Neural progenitor cell (in vitro differentiated cells): ENCODE measurements around the gene RILPL2. TPM values are rescaled to one million over a fixed set of nuclear protein-coding genes. Genes with fewer than 3 reads are reported as not detected.
"Not testable (repeated sequence)": the region's sequence is repeated elsewhere in the genome, so short reads cannot be mapped to it uniquely, and the experiment has no call there.

Source experiments
- DNase-seq: peaks from one replicate; pipeline ENCODE4 v3.0.0-alpha.2; 2016; ENCODE audit warnings: low spot score
- H2AFZ ChIP-seq: fragments of 200-600 bp; sonication (generic); replicated peaks from 2 replicates; pipeline ENCODE4 v1.6.1; 2016; ENCODE audit warnings: antibody characterized with exemption
- H3F3A ChIP-seq: fragments of 200-600 bp; sonication (generic); 2 replicates; pipeline ENCODE4 v1.6.1; 2016; ENCODE audit warnings: antibody characterized with exemption, low read depth
- H3K27ac ChIP-seq: fragments of 200-600 bp; sonication (generic); 2 replicates; pipeline ENCODE4 v1.5.1; 2016; ENCODE audit warnings: mild to moderate bottlenecking
- H3K27me3 ChIP-seq: fragments of 200-600 bp; sonication (generic); 2 replicates; pipeline ENCODE4 v1.6.1; 2016; ENCODE audit warnings: mild to moderate bottlenecking, moderate library complexity
- H3K36me3 ChIP-seq: fragments of 200-600 bp; sonication (generic); 2 replicates; pipeline ENCODE4 v1.5.1; 2016
- H3K4me1 ChIP-seq: fragments of 200-600 bp; sonication (generic); 2 replicates; pipeline ENCODE4 v1.6.1; 2016; ENCODE audit warnings: mixed run types
- H3K4me2 ChIP-seq: fragments of 200-600 bp; sonication (generic); 2 replicates; pipeline ENCODE4 v1.6.1; 2016
- H3K4me3 ChIP-seq: fragments of 200-600 bp; sonication (generic); 2 replicates; pipeline ENCODE4 v1.5.1; 2016
- H3K79me2 ChIP-seq: fragments of 200-600 bp; sonication (generic); 2 replicates; pipeline ENCODE4 v1.6.1; 2016; ENCODE audit warnings: low read depth
- H3K9ac ChIP-seq: fragments of 200-600 bp; sonication (generic); 2 replicates; pipeline ENCODE4 v1.6.1; 2016
- H3K9me3 ChIP-seq: fragments of 200-600 bp; sonication (generic); 2 replicates; pipeline ENCODE4 v1.5.1; 2016; ENCODE audit warnings: low read depth
- H4K20me1 ChIP-seq: fragments of 200-600 bp; sonication (generic); 2 replicates; pipeline ENCODE4 v1.6.1; 2016; ENCODE audit warnings: low read depth
- H3K27ac Mint-ChIP-seq: 3 replicates; pipeline ENCODE4 v1.8.0; 2021; ENCODE audit warnings: mixed read lengths
- H3K27me3 Mint-ChIP-seq: 2 replicates; pipeline ENCODE4 v1.8.0; 2022; ENCODE audit warnings: low read depth, mild to moderate bottlenecking, inconsistent platforms, moderate library complexity, mixed read lengths; ENCODE audit not compliant: insufficient read depth
- H3K36me3 Mint-ChIP-seq: 3 replicates; pipeline ENCODE4 v1.8.0; 2021; ENCODE audit warnings: mixed read lengths
- H3K4me1 Mint-ChIP-seq: 3 replicates; pipeline ENCODE4 v1.8.0; 2021; ENCODE audit warnings: mixed read lengths
- H3K4me3 Mint-ChIP-seq: 3 replicates; pipeline ENCODE4 v1.8.0; 2021; ENCODE audit warnings: mild to moderate bottlenecking, moderate library complexity, mixed read lengths
- H3K9me3 Mint-ChIP-seq: 3 replicates; pipeline ENCODE4 v1.8.0; 2020; ENCODE audit warnings: mixed read lengths
- CTCF ChIP-seq: fragments of 200-600 bp; sonication (generic); IDR thresholded peaks from 2 replicates; pipeline ENCODE4 v1.5.1; 2017; ENCODE audit warnings: antibody characterized with exemption, mild to moderate bottlenecking
- EZH2 ChIP-seq: fragments of 200-600 bp; sonication (generic); IDR thresholded peaks from 2 replicates; pipeline ENCODE4 v1.6.1; 2017; ENCODE audit warnings: antibody characterized with exemption, mild to moderate bottlenecking, moderate library complexity
- EZH2phosphoT487 ChIP-seq: fragments of 200-600 bp; sonication (generic); IDR thresholded peaks from 2 replicates; pipeline ENCODE4 v1.6.1; 2017; ENCODE audit warnings: antibody characterized with exemption
- total RNA-seq: library from RNA; depleted of rRNA; stranded (reverse); fragments of >200 nt; gene quantifications from 2 replicates; pipeline ENCODE4 v1.2.3, GENCODE V29; 2015; ENCODE audit warnings: low replicate concordance

The RILPL2 gene
- total RNA-seq, 1 donor from 2014 or later: 1.1 TPM

DNA sequence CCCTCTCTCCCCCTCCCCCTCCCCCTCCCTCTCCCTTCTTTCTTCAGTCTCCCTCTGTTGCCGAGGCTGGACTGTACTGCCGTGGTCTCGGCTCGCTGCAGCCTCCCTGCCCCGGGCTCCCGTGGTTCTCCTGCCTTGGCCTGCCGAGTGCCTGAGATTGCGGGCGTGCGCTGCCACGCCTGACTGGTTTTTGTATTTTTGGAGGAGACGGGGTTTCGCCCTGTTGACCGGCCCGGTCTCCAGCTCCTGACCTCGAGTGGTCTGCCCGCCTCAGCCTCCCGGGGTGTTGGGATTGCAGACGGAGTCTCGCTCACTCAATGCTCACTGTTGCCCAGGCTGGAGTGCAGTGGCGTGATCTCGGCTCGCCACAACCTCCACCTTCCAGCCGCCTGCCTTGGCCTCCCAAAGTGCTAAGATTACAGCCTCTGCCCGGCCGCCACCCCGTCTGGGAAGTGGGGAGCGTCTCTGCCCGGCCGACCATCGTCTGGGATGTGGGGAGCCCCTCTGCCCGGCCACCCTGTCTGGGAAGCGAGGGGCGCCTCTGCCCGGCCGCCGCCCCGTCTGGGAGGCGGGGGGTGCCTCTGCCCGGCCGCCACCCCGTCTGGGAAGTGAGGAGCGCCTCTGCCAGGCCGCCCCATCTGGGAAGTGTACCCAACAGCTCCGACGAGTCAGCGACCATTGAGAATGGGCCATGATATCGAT, 64.7 kb downstream of the RILPL2 start:
- H3K9me3 Mint-ChIP-seq, H3K4me3 Mint-ChIP-seq: not testable (repeated sequence)

GRCh38 chr12:123369229-123369628, 67.3 kb downstream of the RILPL2 start:
- Mint-ChIP-seq H3K36me3 (no peaks in the 10 kb centered on the region), H3K4me1 (peaks cover 15% of the 10 kb centered on the region), H3K27me3 (peaks cover 3% of the 10 kb centered on the region), H3K4me3 (peak overlapping the region; percentile 66), H3K27ac (peak overlapping the region; percentile 15), H3K9me3 (no peaks in the 10 kb centered on the region)
- Histone ChIP-seq H4K20me1 (peaks cover 3% of the 10 kb centered on the region), H3K9me3 (no peaks in the 10 kb centered on the region), H3K9ac (no peak overlapping the region), H3K27me3 (no peaks in the 10 kb centered on the region), H3K27ac (no peak overlapping the region), H3F3A (peaks cover 17% of the 10 kb centered on the region), H3K79me2 (peaks cover 4% of the 10 kb centered on the region), H3K36me3 (no peaks in the 10 kb centered on the region), H3K4me3 (no peak overlapping the region), H2AFZ (no peak overlapping the region), H3K4me1 (peaks cover 3% of the 10 kb centered on the region), H3K4me2 (no peak overlapping the region)
- TF ChIP-seq EZH2phosphoT487 (no peak), CTCF (no peak), EZH2 (no peak)
- no peak for DNase-seq

More for the DNA sequence above, 64.7 kb downstream of the RILPL2 start:
- not testable (repeated sequence) for H3K9ac ChIP-seq, H3K4me2 ChIP-seq, H4K20me1 ChIP-seq, H3K4me3 ChIP-seq, H3K27ac ChIP-seq, H3K4me1 ChIP-seq, H3F3A ChIP-seq, H3K27me3 ChIP-seq, H3K9me3 ChIP-seq, H3K27ac Mint-ChIP-seq, DNase-seq, H2AFZ ChIP-seq, H3K36me3 ChIP-seq, H3K79me2 ChIP-seq, H3K36me3 Mint-ChIP-seq, H3K27me3 Mint-ChIP-seq
- peaks cover 13% of the 10 kb centered on the region for H3K4me1 Mint-ChIP-seq

DNA sequence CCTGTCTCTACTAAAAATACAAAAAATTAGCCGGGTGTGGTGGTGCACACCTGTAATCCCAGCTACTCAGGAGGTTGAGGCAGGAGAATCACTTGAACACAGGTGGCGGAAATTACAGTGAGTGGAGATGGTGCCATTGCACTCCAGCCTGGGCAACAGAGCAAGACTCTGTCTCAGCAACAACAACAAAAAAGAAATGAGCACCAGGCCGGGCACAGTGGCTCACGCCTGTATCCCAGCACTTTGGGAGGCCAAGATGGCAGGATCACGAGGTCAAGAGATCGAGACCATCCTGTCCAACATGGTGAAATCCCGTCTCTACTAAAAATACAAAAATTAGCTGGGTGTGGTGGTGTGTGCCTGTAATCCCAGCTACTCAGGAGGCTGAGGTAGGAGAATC, 68.1 kb downstream of the RILPL2 start:
- not testable (repeated sequence) for H4K20me1 ChIP-seq, H3K27ac ChIP-seq, H3K4me3 ChIP-seq, H3K27me3 ChIP-seq, H3K9me3 ChIP-seq, H3K4me2 ChIP-seq, H3K4me1 ChIP-seq, H3K36me3 ChIP-seq, H3K36me3 Mint-ChIP-seq, H3K9ac ChIP-seq, DNase-seq, H2AFZ ChIP-seq, H3K9me3 Mint-ChIP-seq, H3K27me3 Mint-ChIP-seq
- Histone ChIP-seq H3K79me2 (peaks cover 12% of the 10 kb centered on the region), H3F3A (peaks cover 23% of the 10 kb centered on the region)
- Mint-ChIP-seq H3K4me3 (peak overlapping the region; percentile 66), H3K4me1 (peaks cover 18% of the 10 kb centered on the region), H3K27ac (peak overlapping the region; percentile 79)

DNA sequence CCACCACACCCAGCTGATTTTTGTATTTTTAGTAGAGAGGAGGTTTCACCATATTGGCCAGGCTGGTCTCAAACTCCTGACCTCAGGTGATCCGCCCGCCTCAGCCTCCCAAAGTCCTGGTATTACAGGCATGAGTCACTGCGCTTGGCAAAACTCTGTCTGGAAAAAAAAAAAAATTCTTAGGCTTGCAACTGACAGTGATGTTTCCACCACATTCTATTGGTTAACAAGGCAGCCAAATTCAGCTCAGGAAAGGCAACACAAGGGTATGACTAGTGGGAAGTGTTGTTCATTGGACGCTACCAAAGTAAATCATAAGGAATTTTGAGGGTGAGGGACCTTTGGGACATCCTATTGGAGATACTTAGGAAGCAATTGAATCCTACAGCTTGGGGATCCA, 69.0 kb downstream of the RILPL2 start:
- Mint-ChIP-seq H3K27ac (peak overlapping the region; percentile 7), H3K27me3 (peaks cover 3% of the 10 kb centered on the region), H3K4me3 (no peak overlapping the region), H3K4me1 (peaks cover 20% of the 10 kb centered on the region), H3K9me3 (no peaks in the 10 kb centered on the region), H3K36me3 (no peaks in the 10 kb centered on the region)
- Histone ChIP-seq H4K20me1 (peaks cover 19% of the 10 kb centered on the region), H3K27ac (no peak overlapping the region), H3K9me3 (no peaks in the 10 kb centered on the region), H3K4me3 (no peak overlapping the region), H3K79me2 (peaks cover 21% of the 10 kb centered on the region), H3K36me3 (no peaks in the 10 kb centered on the region), H3K4me1 (peaks cover 10% of the 10 kb centered on the region), H3K9ac (no peak overlapping the region), H3K4me2 (no peak overlapping the region), H2AFZ (no peak overlapping the region), H3K27me3 (no peaks in the 10 kb centered on the region), H3F3A (peaks cover 28% of the 10 kb centered on the region)
- DNase-seq: no peak
- TF ChIP-seq EZH2 (no peak), CTCF (no peak)

Other genes starting within 250 kb of the RILPL2 start
- gene MPHOSPH9, start 203.5 kb downstream of the RILPL2 start, total RNA-seq: 177 and 302 TPM in 2 replicates
- gene MTRFR, start 203.2 kb downstream of the RILPL2 start, total RNA-seq: 12.7 and 17.3 TPM in 2 replicates
- 177 and 282 TPM in 2 replicates for gene CDK2AP1, start 164.8 kb downstream of the RILPL2 start, total RNA-seq
- 43.9 and 81.6 TPM in 2 replicates for gene SBNO1, start 71.8 kb downstream of the RILPL2 start, total RNA-seq
- gene KMT5A, start 52.6 kb downstream of the RILPL2 start, total RNA-seq: 28.7 and 46.5 TPM in 2 replicates
- gene SNRNP35, start 21.5 kb upstream of the RILPL2 start, total RNA-seq: 12.6 and 30.3 TPM in 2 replicates
- gene RILPL1, start 97.0 kb upstream of the RILPL2 start, total RNA-seq: 13.8 and 16.7 TPM in 2 replicates
- gene TMED2, start 147.9 kb upstream of the RILPL2 start, total RNA-seq: 134 and 175 TPM in 2 replicates
- 41.7 and 55.3 TPM in 2 replicates for gene DDX55, start 165.4 kb upstream of the RILPL2 start, total RNA-seq
- 77.1 and 85.1 TPM in 2 replicates for gene EIF2B1, start 197.0 kb upstream of the RILPL2 start, total RNA-seq
- gene GTF2H3, start 197.1 kb upstream of the RILPL2 start, total RNA-seq: 44.3 and 50.9 TPM in 2 replicates
- 15.6 and 15.8 TPM in 2 replicates for gene TCTN2, start 234.4 kb upstream of the RILPL2 start, total RNA-seq